Ectodermal cell (in vitro differentiated cells): ENCODE measurements around the gene NUP188. TPM values are rescaled to one million over a fixed set of nuclear protein-coding genes. Genes with fewer than 3 reads are reported as not detected.

Experiments used
- H3K27ac ChIP-seq: 2 replicates; pipeline ENCODE4 v1.7.0; 2013; ENCODE audit warnings: mild to moderate bottlenecking, low read depth, low read length; ENCODE audit not compliant: insufficient read depth, poor library complexity, severe bottlenecking
- H3K27me3 ChIP-seq: 2 replicates; pipeline ENCODE4 v1.7.0; 2013; ENCODE audit warnings: mild to moderate bottlenecking, low read length; ENCODE audit not compliant: insufficient read depth, control insufficient read depth, poor library complexity, severe bottlenecking
- H3K36me3 ChIP-seq: one replicate; pipeline ENCODE4 v1.7.0; 2013; ENCODE audit warnings: low read length; ENCODE audit not compliant: control insufficient read depth, insufficient read depth
- H3K4me1 ChIP-seq: one replicate; pipeline ENCODE4 v1.7.0; 2013; ENCODE audit warnings: low read length; ENCODE audit not compliant: control insufficient read depth, insufficient read depth
- H3K4me3 ChIP-seq: 2 replicates; pipeline ENCODE4 v1.7.0; 2013; ENCODE audit warnings: low read depth, low read length, control low read depth; ENCODE audit not compliant: insufficient read depth
- H3K9me3 ChIP-seq: 2 replicates; pipeline ENCODE4 v1.7.0; 2013; ENCODE audit warnings: mild to moderate bottlenecking, low read length, moderate library complexity; ENCODE audit not compliant: control insufficient read depth
- WGBS, 2 experiments: methylation state at CpG; one replicate each; pipeline ENCODE4 v1.1.7; 2013; ENCODE audit warnings: missing lambda C conversion rate in 2 of 2; 5-methylcytosine and 5-hydroxymethylcytosine counted together
- polyA plus RNA-seq, 4 experiments: library from polyadenylated mRNA; stranded (reverse); fragments of 50-300 nt; gene quantifications; one replicate each; pipeline ENCODE4 v1.2.3, GENCODE V29; 2013

NUP188 gene
- 73.3 TPM for polyA plus RNA-seq (2013, experiment 1 of 4)
- polyA plus RNA-seq (2013, experiment 2 of 4): 78.9 TPM
- polyA plus RNA-seq (2013, experiment 3 of 4): 51.7 TPM
- 58.0 TPM for polyA plus RNA-seq (2013, experiment 4 of 4)

DNA sequence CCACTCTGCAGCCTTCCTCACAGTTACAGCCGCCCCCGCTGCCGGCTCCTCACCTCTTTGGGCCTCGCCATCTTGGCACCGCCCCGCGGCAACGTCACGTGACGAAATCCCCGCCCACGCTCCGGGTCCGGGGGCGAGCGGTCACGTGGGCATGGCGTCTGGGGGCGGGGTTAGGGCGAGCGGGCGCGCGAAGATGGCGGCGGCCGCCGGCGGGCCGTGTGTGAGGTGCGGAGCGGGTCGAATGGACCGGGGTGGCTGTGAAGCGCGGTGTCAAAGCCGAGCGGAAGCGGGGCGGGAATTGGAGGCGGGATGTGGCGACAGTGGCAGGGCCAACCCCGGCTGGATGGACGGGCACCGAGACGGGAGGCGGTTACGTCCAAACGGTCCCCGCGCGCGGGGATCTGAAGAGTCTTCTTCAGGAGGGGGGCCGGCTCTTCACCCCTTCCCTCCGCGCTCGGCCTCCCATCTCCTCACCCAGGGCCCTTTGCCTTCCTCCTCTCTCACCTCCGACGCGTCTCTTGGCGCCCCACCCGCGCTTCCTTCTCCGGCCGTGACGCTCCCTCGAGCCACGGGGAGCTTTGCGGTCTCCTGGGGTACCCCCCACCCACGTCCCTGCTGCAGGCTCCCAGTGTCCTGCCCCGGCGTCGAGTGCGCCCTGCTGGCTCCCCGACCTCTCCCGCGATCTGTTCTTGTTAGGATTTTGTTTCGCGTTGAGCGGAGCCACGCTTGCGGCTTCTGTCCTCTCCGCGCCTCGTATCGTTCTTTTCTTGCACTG lies at the start of gene NUP188, which contains the start of gene DOLK:
TSS of gene NUP188 (plus strand) at position 173 of the 775 bp plus-strand sequence. CDS start at position 194, 21 bp downstream.
TSS of gene DOLK (minus strand) at position 77 of the 775 bp plus-strand sequence. CDS start 300 bp downstream, outside the sequence.
- 0% methylated on average over 86 of the region's 86 CpGs for WGBS, 2 experiments
- Histone ChIP-seq H3K27ac (no peak within 1 kb of the TSS), H3K4me1 (no peaks in the 10 kb centered on the region), H3K9me3 (no peaks in the 10 kb centered on the region), H3K4me3 (peak within 1 kb of the TSS; percentile 91), H3K36me3 (peaks cover 3% of the 10 kb centered on the region), H3K27me3 (no peaks in the 10 kb centered on the region)

DNA sequence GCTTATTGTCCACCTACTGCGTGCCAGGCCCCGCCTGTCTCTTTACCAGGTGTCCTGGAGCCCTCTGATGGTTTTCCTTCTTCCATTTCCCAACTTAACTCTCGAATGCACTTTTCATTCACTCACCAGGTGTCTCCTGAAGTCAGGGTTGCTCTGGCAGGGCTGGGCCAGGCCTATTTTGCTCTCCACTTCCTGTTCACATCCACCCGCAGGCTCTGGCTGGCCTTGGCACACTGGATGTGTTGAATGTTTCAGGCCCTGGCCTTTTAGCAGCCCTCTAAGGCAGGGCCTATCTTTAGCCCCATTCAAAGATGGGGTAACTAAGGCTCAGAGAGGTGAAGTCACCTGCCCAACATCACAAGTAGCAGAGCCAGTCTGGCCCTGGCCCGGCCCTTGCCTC lies 49.1 kb upstream of the NUP188 start:
- H3K4me3 ChIP-seq: no peak overlapping the region
- no peaks in the 10 kb centered on the region for H3K9me3 ChIP-seq
- peaks cover 4% of the 10 kb centered on the region for H3K4me1 ChIP-seq
- WGBS, 2 experiments: 91 to 95% methylated on average over 5 of the region's 5 CpGs
- H3K36me3 ChIP-seq: no peaks in the 10 kb centered on the region
- no peaks in the 10 kb centered on the region for H3K27me3 ChIP-seq
- no peak overlapping the region for H3K27ac ChIP-seq

DNA sequence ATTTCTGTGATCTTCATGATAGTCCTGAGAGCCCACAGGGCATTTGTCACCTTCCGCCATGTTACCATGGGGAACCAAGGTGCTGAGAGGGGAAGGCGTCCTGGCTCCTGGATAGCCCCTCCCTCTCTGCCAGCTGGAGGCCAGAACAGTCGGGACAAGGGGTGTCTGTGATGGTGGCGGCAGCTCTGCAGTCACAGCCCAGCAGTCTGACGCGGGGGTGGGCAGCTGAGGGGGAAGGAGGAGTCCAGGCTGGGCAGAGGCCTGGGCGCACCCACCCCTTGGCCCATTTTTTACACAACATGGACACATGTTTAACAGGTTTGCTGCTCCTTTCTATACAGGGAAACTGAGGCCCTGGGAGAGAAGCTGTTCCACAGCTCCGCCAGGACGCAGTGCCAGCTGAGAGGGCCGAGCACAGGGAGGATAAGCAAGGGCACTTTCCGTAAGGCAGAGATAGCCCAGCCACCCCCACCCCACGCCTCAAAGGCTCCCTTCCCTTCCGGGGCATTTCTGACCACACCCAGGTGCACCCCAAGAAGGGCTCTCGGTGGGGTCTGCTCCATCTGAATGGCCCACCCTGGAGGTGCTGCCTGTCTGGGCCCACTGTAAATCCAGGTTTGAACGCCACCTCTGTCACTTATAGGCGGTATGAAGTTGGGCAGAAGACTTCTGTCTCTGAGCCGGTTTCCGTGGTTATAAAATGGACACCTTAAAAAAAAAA lies 48.5 kb upstream of the NUP188 start:
- H3K4me3 ChIP-seq: no peak overlapping the region
- H3K4me1 ChIP-seq: peaks cover 4% of the 10 kb centered on the region
- H3K9me3 ChIP-seq: no peaks in the 10 kb centered on the region
- 94 to 97% methylated on average over 18 of the region's 18 CpGs for WGBS, 2 experiments
- no peak overlapping the region for H3K27ac ChIP-seq
- no peaks in the 10 kb centered on the region for H3K36me3 ChIP-seq
- no peaks in the 10 kb centered on the region for H3K27me3 ChIP-seq

- Histone ChIP-seq H3K4me3 (no peak overlapping the region), H3K27me3 (no peaks in the 10 kb centered on the region), H3K27ac (no peak overlapping the region), H3K4me1 (peaks cover 4% of the 10 kb centered on the region), H3K36me3 (no peaks in the 10 kb centered on the region), H3K9me3 (no peaks in the 10 kb centered on the region)
- WGBS, 2 experiments: 94 to 95% methylated on average over 8 of the region's 8 CpGs
Observed at GRCh38 chr9:128899566-128900322, 47.8 kb upstream of the NUP188 start.

- Histone ChIP-seq H3K27ac (no peak overlapping the region), H3K9me3 (no peaks in the 10 kb centered on the region), H3K27me3 (no peaks in the 10 kb centered on the region), H3K36me3 (no peaks in the 10 kb centered on the region), H3K4me3 (no peak overlapping the region), H3K4me1 (no peaks in the 10 kb centered on the region)
- 93 to 94% methylated on average over 7 of the region's 7 CpGs for WGBS, 2 experiments
Observed at GRCh38 chr9:128901379-128901778, 46.1 kb upstream of the NUP188 start.

DNA sequence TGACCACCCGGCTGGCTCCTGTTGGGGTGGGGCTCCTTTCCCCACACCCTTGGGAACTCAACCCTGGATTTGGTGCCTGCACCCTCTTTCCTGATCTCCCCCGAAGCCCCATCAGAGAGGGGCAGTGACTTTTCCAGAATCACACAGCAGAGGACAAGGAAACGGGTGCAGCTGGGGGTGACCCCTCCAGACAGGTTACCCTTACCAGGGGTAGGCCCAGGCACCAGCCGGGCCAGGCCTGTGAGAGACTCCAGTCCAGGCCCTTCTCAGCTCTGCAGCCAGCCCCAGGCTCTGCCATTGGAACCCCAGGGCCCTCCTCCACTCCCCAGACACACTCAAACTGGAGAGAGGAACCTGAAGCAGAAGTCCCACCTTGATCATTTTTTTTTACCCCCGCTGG lies 45.7 kb upstream of the NUP188 start:
- WGBS, 2 experiments: 94 to 97% methylated on average over 5 of the region's 5 CpGs
- Histone ChIP-seq H3K9me3 (no peaks in the 10 kb centered on the region), H3K36me3 (no peaks in the 10 kb centered on the region), H3K4me3 (no peak overlapping the region), H3K27ac (no peak overlapping the region), H3K4me1 (no peaks in the 10 kb centered on the region), H3K27me3 (no peaks in the 10 kb centered on the region)

DNA sequence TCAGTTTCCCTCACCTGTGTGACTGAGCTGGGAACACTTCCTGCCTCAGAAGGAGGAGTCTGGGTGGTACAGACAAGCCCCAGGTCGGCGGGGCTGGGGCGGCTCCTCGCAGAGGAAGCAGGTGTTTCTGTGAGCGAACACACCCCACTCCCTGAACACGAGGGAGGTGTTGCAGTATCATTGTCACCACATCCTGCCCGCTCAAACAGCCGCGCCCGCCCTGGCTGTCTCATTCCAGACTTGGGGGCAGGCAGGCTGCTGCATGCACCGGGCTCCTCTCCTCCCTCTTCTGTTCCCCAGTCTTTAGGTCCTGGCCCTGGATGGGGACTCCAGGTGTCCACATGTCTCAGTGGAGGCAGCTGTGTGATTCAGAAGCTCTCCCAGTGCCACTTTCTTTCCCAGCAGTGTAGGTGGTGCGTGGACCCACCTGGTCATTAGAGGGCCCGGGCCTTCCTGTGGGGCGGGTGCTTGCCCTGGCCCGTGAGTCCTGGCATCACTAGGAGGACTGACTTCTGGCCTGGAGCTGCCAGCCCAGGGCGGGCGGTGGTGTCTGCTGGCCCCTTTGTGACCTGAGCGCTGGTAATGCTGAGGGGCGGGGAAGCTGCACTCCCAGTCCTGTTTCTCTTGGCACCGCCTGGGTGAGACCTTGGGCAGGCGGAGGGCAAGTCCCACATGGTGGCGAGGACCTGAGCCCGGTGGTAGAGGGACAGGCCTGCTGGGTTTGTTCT lies 45.0 kb upstream of the NUP188 start:
- no peaks in the 10 kb centered on the region for H3K27me3 ChIP-seq
- H3K27ac ChIP-seq: no peak overlapping the region
- no peak overlapping the region for H3K4me3 ChIP-seq
- H3K9me3 ChIP-seq: no peaks in the 10 kb centered on the region
- peaks cover 2% of the 10 kb centered on the region for H3K36me3 ChIP-seq
- 95 to 96% methylated on average over 23 of the region's 23 CpGs for WGBS, 2 experiments
- H3K4me1 ChIP-seq: no peaks in the 10 kb centered on the region

DNA sequence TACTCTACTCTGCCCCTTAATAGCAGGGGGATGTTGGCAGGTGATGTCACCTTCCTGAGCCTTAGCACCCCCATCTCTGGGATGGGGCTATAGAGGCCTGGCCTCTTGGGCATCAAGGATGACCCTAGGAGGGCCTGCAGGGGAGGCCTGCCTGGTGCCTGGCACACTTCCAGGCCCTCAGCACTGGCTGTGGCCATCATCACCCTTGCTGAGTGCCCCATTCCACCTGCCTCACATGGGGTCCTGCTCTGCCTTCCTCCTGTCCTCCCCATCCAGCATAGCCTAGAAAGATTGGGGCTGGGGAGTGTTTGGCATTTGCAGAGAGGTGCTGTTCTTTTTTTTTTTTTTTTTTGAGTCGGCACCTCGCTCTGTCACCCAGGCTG lies 44.4 kb upstream of the NUP188 start:
- H3K27me3 ChIP-seq: no peaks in the 10 kb centered on the region
- H3K4me3 ChIP-seq: no peak overlapping the region
- H3K4me1 ChIP-seq: no peaks in the 10 kb centered on the region
- no peaks in the 10 kb centered on the region for H3K9me3 ChIP-seq
- WGBS, 2 experiments: 84 to 93% methylated on average over 2 of the region's 2 CpGs
- no peak overlapping the region for H3K27ac ChIP-seq
- H3K36me3 ChIP-seq: peaks cover 7% of the 10 kb centered on the region

DNA sequence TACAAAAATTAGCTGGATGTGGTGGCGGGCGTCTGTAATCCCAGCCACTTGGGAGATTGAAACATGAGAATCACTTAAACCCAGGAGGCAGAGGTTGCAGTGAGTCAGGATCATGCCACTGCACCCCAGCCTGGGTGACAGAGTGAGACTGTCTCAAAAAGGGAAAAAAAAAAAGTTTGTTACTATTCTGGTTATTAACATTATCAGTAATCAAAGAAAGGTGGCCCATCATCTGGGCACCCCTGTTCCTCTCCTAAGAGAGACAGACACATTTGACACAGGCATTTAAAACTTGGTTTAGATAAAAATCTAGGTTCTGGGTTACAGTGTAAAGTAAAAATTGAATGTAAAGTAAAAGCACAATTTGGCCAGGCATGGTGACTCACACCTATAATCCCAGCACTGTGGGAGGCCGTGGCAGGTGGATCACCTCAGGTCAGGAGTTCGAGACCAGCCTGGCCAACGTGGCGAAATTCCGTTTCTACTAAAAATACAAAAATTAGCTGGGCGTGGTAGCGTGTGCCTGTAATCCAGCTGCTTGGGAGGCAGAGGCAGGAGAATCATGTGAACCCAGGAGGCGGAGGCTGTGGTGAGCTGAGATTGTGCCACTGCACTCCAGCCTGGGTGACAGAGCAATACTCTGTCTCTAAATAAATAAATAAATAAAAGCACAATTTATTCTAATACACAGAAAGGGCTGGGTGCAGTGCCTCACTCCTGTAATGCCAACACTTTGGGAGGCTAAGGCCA lies 43.5 kb upstream of the NUP188 start:
- Histone ChIP-seq H3K4me3 (no peak overlapping the region), H3K27ac (no peak overlapping the region), H3K4me1 (no peaks in the 10 kb centered on the region), H3K27me3 (no peaks in the 10 kb centered on the region), H3K9me3 (no peaks in the 10 kb centered on the region), H3K36me3 (peaks cover 17% of the 10 kb centered on the region)
- 93 to 95% methylated on average over 10 of the region's 10 CpGs for WGBS, 2 experiments
